Measurements from ENCODE around the gene LAMTOR4. TPM values are rescaled to one million over a fixed set of nuclear protein-coding genes. Genes with fewer than 3 reads are reported as not detected.

LAMTOR4 gene
- polyA plus RNA-seq, 1 donor (not counting 4 experiments of a cell fraction or from before 2014, with no cell fraction given): 99.2 TPM

- DNase-seq (ENCODE audit: low read depth, low spot score) (no peak), FAIRE-seq (no peak)
- no peaks in the 10 kb centered on the region for H3K9me3 ChIP-seq (ENCODE audit: control insufficient read depth, low read depth, low read length)
- dilution Hi-C loops (cut with MboI; ENCODE audit: extremely low pct_ligation_motif_present, low sequenced_read_pairs): no loop called here
- H3K79me2 ChIP-seq (ENCODE audit: control insufficient read depth, insufficient read depth, low read length): peaks cover 9% of the 10 kb centered on the region
- peaks cover 3% of the 10 kb centered on the region for H3K4me1 ChIP-seq (ENCODE audit: control insufficient read depth, extremely low read depth, insufficient read depth, low read length)
- no peak overlapping the region for H3K4me3 ChIP-seq (ENCODE audit: control insufficient read depth in 2 of 3, extremely low read depth in 1 of 3, insufficient read depth in 2 of 3, low read depth in 1 of 3, low read length in 3 of 3)
- H3K4me2 ChIP-seq (ENCODE audit: control insufficient read depth, extremely low read depth, insufficient read depth, low read depth, low read length): no peak overlapping the region
- H3K27me3 ChIP-seq (ENCODE audit: control insufficient read depth, extremely low read depth, insufficient read depth, low read length): no peaks in the 10 kb centered on the region
- no peak overlapping the region for H3K27ac ChIP-seq (ENCODE audit: control insufficient read depth, insufficient read depth, low read length)
- no peak overlapping the region for H2AFZ ChIP-seq (ENCODE audit: control insufficient read depth, low read length)
- peaks cover 3% of the 10 kb centered on the region for H4K20me1 ChIP-seq (ENCODE audit: control insufficient read depth, extremely low read depth, insufficient read depth, low read length)
- no peaks in the 10 kb centered on the region for H3K9me1 ChIP-seq (ENCODE audit: control insufficient read depth, extremely low read depth, insufficient read depth, low read length)
- H3K9ac ChIP-seq (ENCODE audit: control insufficient read depth, extremely low read depth, insufficient read depth, low read length): no peak overlapping the region
- H3K36me3 ChIP-seq (ENCODE audit: control insufficient read depth in 2 of 2, extremely low read depth in 1 of 2, insufficient read depth in 2 of 2, low read length in 2 of 2): peaks cover 12 to 13% of the 10 kb centered on the region in 2 experiments
- TF ChIP-seq CTCF (optimal IDR thresholded peaks at IDR 0.05 in 1 of 3, IDR thresholded peaks at IDR 0.05 in 1 of 3, conservative IDR thresholded peaks at IDR 0.05 in 1 of 3; ENCODE audit: extremely low read depth in 1 of 3, insufficient read depth in 2 of 3, low read length in 3 of 3) (no peak), EZH2 (IDR thresholded peaks at IDR 0.05; ENCODE audit: low read length) (no peak)
Measured at GRCh38 chr7:100115026-100115425, 33.7 kb upstream of the LAMTOR4 start.

DNA sequence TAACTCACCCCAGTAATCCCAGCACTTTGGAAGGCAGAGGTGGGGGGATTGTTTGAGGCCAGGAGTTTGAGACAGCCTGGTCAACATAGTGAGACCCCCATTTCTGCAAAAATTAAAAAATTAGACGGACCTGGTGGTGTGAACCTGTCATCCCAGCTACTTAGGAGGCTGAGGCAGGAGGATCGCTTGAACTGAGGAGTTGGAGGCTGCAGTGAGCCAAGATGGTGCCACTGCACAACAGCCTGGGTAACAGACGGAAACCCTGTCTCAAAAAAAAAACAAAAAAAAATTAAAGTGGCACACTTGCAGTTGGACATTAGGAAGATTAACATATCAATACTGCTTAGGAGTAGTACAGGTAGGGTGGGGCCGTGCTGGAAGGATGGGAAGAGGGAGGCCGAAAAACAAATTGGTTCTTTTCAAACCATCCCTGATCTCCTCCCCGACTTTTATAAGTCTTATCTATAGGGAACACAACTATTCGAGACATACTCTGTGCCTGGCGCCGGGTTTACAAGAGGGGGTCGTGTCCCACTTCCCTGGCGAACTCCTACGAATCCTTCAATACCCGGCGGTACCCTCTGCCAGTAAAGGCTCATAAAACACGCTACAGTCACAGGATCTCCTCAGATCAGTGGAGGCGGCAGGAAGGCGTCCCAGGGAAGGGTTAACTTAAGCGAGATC is 30.2 kb upstream of the LAMTOR4 start:
- Histone ChIP-seq H3K9ac (ENCODE audit: control insufficient read depth, extremely low read depth, insufficient read depth, low read length) (peak overlapping the region; percentile 73), H3K27ac (ENCODE audit: control insufficient read depth, insufficient read depth, low read length) (peak overlapping the region; percentile 94), H3K27me3 (ENCODE audit: control insufficient read depth, extremely low read depth, insufficient read depth, low read length) (no peaks in the 10 kb centered on the region), H4K20me1 (ENCODE audit: control insufficient read depth, extremely low read depth, insufficient read depth, low read length) (peaks cover 3% of the 10 kb centered on the region), H3K4me2 (ENCODE audit: control insufficient read depth, extremely low read depth, insufficient read depth, low read depth, low read length) (peak overlapping the region; percentile 92), H3K4me1 (ENCODE audit: control insufficient read depth, extremely low read depth, insufficient read depth, low read length) (peaks cover 10% of the 10 kb centered on the region), H3K9me3 (ENCODE audit: control insufficient read depth, low read depth, low read length) (no peaks in the 10 kb centered on the region), H3K4me3 (ENCODE audit: control insufficient read depth in 2 of 3, extremely low read depth in 1 of 3, insufficient read depth in 2 of 3, low read depth in 1 of 3, low read length in 3 of 3) (peak overlapping the region; percentile 69 to 97 (median 81)), H3K36me3 (ENCODE audit: control insufficient read depth in 2 of 2, extremely low read depth in 1 of 2, insufficient read depth in 2 of 2, low read length in 2 of 2) (peaks cover 3 to 7% of the 10 kb centered on the region in 2 experiments), H2AFZ (ENCODE audit: control insufficient read depth, low read length) (peak overlapping the region; percentile 98), H3K9me1 (ENCODE audit: control insufficient read depth, extremely low read depth, insufficient read depth, low read length) (no peaks in the 10 kb centered on the region), H3K79me2 (ENCODE audit: control insufficient read depth, insufficient read depth, low read length) (peaks cover 15% of the 10 kb centered on the region)
- DNase-seq (ENCODE audit: low read depth, low spot score) (no peak), FAIRE-seq (no peak)
- no peak for TF ChIP-seq EZH2 (IDR thresholded peaks at IDR 0.05; ENCODE audit: low read length)
- TF ChIP-seq CTCF (optimal IDR thresholded peaks at IDR 0.05 in 1 of 3, IDR thresholded peaks at IDR 0.05 in 1 of 3, conservative IDR thresholded peaks at IDR 0.05 in 1 of 3; ENCODE audit: extremely low read depth in 1 of 3, insufficient read depth in 2 of 3, low read length in 3 of 3): no peak
- dilution Hi-C loops (cut with MboI; ENCODE audit: extremely low pct_ligation_motif_present, low sequenced_read_pairs): no loop called here

Data from keratinocyte (primary cell).